Stimulated activated CD4-positive, alpha-beta T cell treated with anti-CD3 and anti-CD28 coated beads, Interleukin-1b, Interleukin-23, amount 100 ng/mL, for 24 hours (primary cell): ENCODE data around the gene CHID1.

Experiments used
- DNase-seq, 4 experiments: peaks; one replicate each; pipeline ENCODE4 v3.0.0-alpha.2; 2020; ENCODE audit warnings: low read depth in 4 of 4, low spot score in 1 of 4

Gene CHID1

DNA sequence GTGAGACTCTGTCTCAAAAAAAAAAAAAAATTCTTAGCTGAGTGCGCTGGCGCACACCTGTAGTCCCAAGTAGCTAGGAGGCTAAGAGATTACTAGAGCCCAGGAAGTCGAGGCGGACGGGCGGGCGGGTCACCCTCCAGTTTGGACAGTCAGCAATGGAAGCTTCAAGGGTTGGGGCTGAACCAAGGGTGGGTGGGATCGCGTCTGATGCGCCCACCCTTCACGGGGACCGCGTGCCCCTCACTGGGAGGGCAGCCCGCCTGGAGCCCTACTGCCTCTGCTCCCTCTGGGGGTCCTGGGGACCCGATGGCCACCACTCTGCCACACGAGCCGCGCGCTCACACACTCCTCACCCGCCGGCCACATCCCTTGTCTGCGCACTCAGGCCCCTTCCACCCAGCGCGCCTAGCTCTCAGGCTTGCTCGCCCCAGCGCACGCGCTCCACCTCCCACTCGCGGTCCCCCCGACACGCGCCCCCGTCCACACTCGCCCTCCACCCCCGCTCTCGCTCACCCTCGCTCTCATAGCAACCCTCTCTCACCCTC lies 494 bp downstream of the CHID1 start:
- DNase-seq: peak in 1 of 4 experiments; percentile 16

DNA sequence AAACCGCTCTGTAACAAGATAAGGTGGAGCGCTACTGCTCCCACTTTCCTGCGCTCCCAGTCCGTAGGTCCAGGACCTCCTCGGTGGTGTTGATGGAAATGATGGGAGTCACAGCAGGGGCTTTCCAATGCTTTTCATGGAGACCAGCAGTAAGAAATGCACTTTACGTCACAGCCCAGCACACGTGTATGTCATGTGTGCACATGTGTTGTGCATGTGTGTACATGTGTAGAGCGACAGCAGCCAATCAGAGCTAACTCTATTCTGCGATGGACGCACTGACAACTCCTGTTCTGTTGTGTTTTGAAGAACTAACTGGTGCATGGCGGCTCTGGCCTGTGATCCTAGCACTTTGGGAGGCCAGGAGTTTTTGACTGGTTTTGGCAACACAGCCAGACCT lies 1.2 kb downstream of the CHID1 start:
- no peak for DNase-seq

DNA sequence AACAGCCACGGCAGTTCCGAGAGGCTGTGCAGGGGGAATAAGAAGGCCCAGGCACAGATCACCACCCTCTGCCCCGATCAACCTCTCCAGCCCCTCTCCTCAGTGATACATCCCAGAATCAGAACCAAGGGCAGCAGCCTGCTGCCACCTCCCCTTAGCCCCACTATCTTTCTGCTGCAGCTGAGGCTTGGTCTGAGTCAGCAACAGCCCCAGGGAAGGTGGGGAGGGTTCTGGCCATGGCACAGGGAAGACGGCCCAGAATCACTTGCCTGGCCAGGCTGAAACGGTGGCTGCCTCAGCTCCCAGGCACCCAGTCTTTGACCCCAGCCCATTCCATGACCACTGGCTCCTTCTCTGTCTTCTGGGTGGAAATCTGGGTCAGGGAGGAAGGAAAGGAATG lies 2.3 kb downstream of the CHID1 start:
- no peak for DNase-seq

- no peak for DNase-seq
Measured at GRCh38 chr11:907668-908067, 2.9 kb downstream of the CHID1 start.

DNA sequence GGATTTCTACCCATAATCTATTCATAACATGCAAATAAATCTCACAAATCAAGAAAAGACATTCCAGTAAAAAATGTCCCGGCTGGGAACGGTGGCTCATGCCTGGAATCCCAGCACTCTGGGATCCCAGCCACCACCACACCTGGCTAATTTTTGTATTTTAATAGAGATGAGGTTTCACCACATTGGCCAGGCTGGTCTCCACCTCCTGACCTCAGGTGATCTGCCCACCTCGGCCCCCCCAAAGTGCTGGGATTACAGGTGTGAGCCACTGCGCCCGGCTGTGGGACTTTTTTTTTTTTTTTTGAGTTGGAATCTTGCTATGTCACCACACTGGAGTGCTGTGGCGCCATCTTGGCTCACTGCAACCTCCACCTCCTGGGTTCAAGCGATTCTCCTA lies 4.7 kb downstream of the CHID1 start:
- DNase-seq: no peak

GRCh38 chr11:904380-904779 lies 6.2 kb downstream of the CHID1 start:
- DNase-seq: no peak

- no peak for DNase-seq
Measured at GRCh38 chr11:901452-902061, 9.1 kb downstream of the CHID1 start.

- DNase-seq: no peak
Measured at GRCh38 chr11:900545-900944, 10.1 kb downstream of the CHID1 start.

DNA sequence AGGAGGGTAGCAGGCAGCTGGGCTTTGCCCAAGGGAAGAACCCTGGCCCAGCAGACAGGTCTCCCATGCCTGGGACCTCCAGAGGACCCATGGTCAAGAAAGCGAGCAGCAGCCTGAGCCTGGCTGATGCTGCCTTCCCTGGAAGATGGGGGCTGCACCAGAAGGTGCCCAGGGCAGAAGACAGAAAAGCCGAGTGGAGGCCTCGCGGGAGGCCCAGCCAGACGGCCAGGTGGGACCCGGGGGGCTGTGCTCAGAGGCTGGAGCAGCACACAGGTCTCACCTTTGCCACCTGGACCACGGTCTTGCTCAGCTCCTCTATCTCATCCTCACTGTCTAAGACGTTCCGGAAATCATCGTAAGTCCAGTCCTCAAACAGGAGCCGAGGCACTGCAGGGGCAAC lies 10.9 kb downstream of the CHID1 start:
- DNase-seq: no peak

DNA sequence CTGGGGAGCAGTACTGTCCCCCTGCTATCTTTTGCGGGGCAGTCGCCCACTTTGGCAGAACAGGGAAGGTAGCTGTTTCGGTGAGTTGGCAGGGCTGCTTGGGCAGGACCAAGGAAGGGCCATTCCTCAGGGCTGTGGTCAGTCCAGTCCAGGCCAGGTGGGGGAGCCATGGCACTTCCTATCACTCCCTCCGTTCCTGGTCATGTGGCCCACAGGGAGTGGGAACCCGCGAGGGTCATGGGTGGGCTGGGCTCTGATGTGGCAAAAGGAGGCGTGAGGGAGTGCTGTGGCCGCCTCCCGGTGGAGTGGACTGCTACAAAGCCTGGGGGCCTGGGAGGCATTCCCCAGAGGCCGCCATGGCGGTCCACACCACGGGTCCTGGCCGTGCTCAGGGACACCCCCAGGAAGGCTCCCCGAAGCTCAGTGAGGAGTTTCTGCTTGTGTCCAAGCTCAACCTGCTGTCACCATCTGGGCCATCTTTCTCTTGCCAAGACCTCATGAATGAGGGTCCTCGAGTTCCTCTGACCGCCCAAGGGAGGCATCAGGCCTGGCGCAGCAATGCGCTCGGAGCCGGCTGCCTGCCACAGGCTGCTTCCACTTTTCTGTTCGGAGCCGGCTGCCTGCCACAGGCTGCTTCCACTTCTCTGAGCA lies 11.9 kb downstream of the CHID1 start:
- DNase-seq: no peak

GRCh38 chr11:898143-898511 lies 12.5 kb downstream of the CHID1 start:
- DNase-seq: no peak

GRCh38 chr11:897253-898142 lies 13.1 kb downstream of the CHID1 start:
- no peak for DNase-seq

DNA sequence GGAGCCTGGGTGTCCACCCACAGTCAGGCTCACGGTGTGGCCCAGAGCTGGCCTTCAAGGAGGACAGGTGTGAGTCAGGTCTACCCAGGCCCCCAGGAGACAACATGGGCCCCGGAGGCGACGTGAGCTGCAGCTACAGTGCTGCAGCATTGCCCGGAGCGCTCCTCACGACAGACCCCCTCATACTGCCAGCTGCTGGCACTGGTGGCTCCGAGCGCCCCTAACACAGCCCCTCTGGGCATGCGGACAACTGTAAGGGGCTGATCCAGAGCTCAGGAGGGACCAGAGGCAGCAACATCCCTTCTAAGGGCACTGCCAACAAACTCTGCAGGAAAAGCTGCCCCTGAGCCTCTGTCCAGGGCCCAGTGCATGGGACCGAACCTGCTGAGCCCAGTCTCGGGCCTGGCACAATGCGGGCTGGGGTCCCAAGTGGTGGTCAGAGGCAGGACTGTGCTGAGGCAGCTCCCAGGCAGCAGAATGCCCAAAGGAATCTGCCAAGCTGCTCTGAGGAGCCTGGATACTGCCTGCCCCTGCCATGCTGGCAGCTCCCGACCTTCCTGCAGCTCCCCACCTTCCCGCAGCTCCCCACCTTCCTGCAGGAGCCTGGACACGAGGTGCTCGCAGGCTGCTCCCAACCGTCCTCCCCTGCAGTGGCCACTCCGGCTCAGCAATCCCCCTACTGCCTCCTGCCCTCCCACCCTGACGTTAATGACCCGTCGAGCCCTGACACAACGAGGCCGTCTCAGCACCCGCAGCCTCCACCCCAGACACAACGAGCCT lies 15.1 kb downstream of the CHID1 start:
- DNase-seq: no peak

GRCh38 chr11:894575-895201 lies 15.9 kb downstream of the CHID1 start:
- DNase-seq: no peak

- DNase-seq: no peak
Measured at GRCh38 chr11:893008-893654, 17.5 kb downstream of the CHID1 start.

DNA sequence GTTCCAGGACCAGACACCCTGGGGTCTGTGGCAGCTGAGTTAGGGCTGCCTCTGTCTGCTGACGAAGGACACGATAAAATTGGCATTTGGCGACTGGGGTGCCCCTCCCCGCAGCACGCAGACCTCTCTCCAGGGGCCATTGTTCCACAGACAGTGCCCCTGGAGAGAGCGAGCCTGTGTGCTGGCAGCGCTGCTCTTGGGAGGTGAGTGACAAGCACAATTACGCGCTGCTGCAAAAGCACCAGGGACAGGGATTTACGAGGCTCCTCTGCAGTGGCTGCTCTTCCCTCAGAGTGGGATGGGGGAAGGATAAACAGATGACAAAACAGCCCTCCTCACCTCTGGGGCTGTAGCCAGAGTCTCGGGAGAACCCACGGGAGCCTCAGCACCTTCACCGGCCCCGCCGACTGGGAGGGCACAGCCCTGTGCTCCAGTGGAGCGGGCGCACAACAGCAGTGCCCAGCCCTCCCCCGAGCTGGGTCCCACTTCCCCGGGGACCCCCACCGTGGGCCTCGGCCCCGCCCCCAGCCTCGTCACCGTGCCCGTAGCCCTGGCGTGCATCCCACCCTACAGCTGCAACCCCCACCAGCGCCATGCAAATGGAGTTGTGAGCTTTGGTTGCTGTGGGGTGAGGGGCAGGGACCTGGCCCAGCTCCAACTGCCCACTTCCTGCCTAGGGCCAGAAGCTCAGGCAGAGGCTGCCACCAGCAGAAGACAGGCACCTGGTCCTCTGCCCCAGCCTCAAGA lies 19.6 kb downstream of the CHID1 start:
- no peak for DNase-seq

GRCh38 chr11:889687-890475 lies 20.7 kb downstream of the CHID1 start:
- DNase-seq: no peak

DNA sequence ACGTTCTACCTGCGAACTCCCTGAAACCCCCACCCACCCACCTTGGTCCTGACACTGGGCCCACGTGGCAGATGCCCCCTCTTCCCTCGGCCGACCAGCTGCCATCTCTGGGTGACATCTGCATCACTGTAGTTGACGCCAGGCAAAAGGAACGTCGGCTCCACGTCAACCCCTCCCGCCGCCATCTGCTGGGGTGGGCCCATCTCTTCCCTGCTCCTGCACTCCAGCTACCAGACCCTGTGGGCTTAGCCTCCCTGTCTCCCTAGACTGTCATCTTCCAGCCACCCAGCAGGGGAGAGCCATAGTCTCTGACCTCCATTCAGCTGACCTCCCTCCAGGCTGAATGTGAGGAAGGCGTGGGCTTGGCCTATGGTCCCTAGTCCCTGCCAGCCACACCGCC lies 21.4 kb downstream of the CHID1 start:
- DNase-seq: no peak
